Subcutaneous adipose tissue (tissue), 4 donors: ENCODE measurements around the gene YDJC. TPM values are rescaled to one million over a fixed set of nuclear protein-coding genes. Genes with fewer than 3 reads are reported as not detected.

Experiments
- total RNA-seq, 4 donors: library from RNA; depleted of rRNA; stranded (reverse); fragments of >200 nt; gene quantifications; one replicate each; pipeline ENCODE4 v1.1.0, GENCODE V29; 2016
- TF ChIP-seq, protein P1 (sequence below): fragments of 450-650 bp; IDR thresholded peaks from one replicate; pipeline ENCODE4 v1.5.1; 2016; ENCODE audit warnings: low read depth, mild to moderate bottlenecking, control low read depth, antibody characterized with exemption, moderate library complexity

YDJC gene, protein sequence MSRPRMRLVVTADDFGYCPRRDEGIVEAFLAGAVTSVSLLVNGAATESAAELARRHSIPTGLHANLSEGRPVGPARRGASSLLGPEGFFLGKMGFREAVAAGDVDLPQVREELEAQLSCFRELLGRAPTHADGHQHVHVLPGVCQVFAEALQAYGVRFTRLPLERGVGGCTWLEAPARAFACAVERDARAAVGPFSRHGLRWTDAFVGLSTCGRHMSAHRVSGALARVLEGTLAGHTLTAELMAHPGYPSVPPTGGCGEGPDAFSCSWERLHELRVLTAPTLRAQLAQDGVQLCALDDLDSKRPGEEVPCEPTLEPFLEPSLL
- total RNA-seq: 10 to 100 TPM in 3 of 4 donors, 1 to 10 TPM in 1; 4.7 to 15.3 (median 12.9) TPM

DNA sequence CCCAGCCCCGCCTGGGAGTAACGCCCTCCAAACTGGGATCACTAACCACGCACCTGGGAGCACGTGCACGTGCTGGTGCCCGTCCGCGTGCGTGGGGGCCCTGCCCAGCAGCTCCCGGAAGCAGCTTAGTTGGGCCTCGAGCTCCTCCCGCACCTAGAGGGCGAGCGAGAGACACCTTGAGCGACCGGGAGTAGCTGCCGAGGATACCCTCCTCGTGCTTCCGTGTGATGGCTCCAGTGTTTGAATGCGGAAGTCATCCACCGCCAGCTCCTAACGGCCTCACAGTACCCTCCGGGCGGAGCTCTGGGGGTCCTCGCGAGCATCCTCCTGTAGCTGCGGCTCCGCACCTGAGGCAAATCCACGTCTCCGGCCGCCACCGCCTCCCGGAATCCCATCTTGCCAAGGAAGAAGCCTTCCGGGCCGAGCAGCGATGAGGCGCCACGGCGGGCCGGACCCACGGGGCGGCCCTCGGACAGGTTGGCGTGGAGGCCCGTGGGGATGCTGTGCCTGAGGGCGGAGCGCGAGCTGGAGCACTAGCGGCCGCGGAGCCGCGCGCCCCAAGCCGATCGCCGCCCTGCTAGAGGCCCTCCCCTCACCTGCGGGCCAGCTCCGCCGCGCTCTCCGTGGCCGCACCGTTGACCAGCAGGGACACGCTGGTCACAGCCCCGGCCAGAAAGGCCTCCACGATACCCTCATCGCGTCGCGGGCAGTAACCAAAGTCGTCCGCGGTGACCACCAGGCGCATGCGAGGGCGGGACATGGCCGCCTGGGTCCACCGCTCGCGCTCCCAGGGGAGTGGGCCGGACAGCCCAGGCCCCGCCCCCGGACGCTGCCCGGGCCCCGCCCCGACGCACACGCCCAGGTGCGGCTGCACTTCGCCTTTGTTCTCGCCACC is at the start of gene YDJC:
Gene YDJC, minus strand, starts transcription at position 768 of the 895 bp plus-strand sequence. Its CDS starts 8 bp downstream, at position 760.
- TF ChIP-seq, protein P1, sequence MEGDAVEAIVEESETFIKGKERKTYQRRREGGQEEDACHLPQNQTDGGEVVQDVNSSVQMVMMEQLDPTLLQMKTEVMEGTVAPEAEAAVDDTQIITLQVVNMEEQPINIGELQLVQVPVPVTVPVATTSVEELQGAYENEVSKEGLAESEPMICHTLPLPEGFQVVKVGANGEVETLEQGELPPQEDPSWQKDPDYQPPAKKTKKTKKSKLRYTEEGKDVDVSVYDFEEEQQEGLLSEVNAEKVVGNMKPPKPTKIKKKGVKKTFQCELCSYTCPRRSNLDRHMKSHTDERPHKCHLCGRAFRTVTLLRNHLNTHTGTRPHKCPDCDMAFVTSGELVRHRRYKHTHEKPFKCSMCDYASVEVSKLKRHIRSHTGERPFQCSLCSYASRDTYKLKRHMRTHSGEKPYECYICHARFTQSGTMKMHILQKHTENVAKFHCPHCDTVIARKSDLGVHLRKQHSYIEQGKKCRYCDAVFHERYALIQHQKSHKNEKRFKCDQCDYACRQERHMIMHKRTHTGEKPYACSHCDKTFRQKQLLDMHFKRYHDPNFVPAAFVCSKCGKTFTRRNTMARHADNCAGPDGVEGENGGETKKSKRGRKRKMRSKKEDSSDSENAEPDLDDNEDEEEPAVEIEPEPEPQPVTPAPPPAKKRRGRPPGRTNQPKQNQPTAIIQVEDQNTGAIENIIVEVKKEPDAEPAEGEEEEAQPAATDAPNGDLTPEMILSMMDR: no peak

DNA sequence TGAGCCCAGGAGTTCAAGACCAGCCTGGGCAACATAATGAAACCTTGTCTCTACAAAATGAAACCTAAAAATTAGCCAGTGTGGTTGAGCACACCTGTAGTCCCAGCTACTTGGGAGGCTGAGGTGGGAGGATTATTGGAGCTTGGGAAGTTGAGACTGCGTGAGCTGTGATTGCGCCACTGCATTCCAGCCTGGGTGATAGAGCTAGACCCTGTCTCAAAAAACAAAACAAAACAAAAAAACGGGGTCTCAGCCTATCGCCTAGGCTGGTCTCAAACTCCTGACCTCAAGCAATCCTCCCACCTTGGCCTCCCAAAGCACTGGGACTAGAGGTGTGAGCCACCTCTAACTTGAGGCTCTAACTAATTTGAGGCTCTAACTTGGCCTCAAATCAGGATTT is 49.6 kb upstream of the YDJC start:
- TF ChIP-seq, protein P1: no peak

DNA sequence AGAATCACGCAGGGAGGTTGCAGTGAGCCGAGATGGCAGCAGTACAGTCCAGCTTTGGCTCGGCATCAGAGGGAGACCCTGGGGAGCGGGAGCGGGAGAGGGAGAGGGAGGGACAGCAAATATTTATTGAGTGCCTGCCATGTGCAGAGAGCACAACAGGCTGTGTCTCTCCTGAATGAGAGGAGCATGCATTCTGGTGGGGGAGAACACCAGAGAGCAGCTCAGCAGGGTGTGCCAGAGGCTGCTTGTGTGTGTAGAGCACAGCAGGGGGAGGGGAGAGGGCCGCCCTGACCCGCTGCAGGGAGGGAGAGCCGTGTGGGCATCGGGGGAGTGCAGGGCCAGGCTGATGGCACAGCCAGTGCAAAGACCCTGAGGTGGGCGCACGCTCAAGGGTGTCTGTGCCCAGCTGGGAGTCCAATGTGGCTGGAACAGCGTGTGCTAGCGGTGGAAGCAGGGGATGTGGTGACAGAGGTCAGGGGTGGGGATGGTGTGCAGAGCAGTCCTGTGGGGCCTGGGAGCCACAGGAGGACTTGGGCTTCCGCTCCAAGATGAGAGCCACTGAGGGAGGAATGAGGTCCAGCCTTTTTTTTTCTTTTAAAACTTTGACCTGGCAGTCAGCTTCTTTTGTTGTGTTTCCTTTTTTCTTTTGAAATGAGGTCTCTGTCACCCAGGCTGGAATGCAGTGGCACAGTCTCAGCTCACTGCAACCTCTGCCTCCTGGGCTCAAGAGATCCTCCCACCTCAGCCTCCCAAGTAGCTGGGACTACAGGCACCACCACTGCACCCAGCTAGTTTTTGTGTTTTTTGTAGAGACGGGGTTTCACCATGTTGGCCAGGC is 48.0 kb upstream of the YDJC start:
- TF ChIP-seq, protein P1: no peak

DNA sequence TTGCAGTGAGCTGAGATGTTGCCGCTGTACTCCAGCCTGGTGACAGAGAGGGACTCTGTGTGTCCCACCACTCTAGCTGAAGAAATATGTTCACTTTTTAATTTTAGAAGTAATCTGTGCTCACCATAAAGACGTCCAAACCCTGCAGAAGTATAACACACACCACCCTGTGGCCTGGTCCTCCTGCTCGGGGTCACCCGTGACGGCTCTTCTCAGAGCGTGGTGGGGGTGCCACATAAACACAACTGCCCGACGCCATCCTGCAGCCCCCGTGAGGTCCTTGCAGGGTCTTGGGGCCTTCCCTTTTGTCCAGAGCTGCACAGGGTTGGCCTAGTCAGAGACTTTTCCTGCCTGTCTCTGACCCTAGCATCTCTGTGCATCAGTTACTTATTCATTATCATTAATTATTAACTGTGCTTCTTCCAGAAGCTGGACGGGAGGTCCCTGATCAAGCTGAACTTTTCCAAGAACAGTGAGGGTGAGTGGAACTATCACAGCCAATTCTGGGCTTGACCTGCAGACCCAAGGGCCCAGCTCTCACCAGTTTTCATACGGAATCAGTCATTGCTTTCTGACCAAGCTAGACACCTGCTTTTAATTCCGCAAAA is 44.9 kb upstream of the YDJC start:
- TF ChIP-seq, protein P1: no peak

DNA sequence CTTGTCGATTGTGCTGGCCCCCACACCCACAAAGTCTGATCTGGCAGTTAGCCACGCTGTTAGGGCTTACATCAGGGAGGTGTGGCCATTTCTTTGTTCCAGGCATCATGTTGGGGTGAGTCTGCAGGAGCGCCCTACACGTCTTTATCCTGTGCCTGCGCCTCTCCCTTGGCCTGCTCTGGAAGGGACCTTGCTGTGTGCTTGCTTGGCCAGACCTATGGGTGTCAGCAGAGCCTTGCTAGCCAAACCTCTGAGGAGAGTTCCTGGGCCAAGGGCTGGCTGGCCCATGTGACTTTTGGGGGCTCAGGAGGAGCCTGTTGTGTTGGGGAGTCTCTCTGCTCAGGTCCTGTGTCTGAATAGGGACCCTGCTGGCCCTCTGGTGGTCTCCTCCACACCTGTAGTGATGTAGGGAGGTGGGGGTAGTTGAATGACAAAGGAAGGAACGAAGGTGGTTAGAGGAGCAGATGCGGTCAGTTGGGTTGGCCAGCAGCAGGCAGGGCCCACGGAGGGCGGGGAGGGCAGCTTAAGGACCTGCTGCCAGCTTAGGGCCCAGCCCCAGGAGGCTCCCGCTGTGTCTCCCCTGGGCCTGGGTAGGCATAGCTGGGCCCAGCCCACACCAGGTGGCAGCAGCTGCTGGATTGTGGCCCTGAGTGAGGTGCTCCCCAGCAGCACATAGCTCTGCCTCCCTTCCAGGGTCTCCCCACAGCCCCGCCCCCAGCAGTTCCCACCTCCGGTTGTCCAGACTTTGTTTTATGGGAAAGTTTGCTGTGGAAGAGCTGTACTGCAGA is 43.9 kb upstream of the YDJC start:
- TF ChIP-seq, protein P1: no peak

DNA sequence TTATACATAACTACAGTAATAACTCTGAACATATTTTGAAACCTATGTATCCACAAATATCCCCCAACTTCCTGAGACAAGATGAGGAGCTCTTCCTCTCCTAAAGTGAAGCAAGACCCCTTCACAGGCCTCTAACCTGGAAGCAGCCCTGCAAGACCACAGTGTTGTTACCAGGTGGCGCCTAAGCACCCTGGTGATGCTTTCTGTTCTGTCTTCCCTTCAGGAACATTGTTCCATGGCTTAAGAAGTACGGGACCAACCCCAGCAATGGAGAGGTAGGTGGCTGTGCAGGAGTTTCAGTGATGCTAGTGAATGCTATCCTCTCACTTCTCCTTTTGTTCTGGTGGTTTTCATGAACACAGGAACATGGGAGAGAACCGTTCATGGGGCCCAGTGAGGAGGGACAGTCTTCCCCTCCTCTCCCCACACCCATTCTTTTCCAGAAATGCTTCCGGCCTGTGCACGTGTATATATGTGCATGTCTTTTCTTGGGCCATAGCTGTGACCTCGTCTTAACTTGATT is 42.3 kb upstream of the YDJC start:
- TF ChIP-seq, protein P1: no peak
